Tibial nerve (tissue), 4 donors: ENCODE data around the gene GNG10. TPM values are rescaled to one million over a fixed set of nuclear protein-coding genes. Genes with fewer than 3 reads are reported as not detected.
"Not testable (repeated sequence)": the region's sequence is repeated elsewhere in the genome, so short reads cannot be mapped to it uniquely, and the experiment has no call there.

Experiments
- DNase-seq, 2 donors: peaks; one replicate each; pipeline ENCODE4 v3.0.0-alpha.2; 2019; ENCODE audit warnings: low spot score in 2 of 2
- H3K27ac ChIP-seq, 4 donors: fragments of 200-600 bp; sonication (generic) in 3 of 4; one replicate each; pipeline ENCODE4 v1.5.1; 2017 to 2019; ENCODE audit warnings: mild to moderate bottlenecking in 1 of 4
- H3K27me3 ChIP-seq, 2 donors: fragments of 200-600 bp; sonication (generic) in 1 of 2; one replicate each; pipeline versions ENCODE4 v1.5.1 to v1.6.0; 2017 to 2019
- H3K36me3 ChIP-seq, 3 donors: fragments of 200-600 bp; sonication (generic); one replicate each; pipeline ENCODE4 v1.5.1; 2018 to 2019
- H3K4me1 ChIP-seq, 4 donors: fragments of 200-600 bp; sonication (generic) in 3 of 4; one replicate each; pipeline ENCODE4 v1.5.1; 2017 to 2019
- H3K4me3 ChIP-seq, 4 donors: fragments of 200-600 bp; sonication (generic) in 3 of 4; one replicate each; pipeline ENCODE4 v1.5.1; 2017 to 2019; ENCODE audit warnings: mild to moderate bottlenecking in 1 of 4, moderate library complexity in 1 of 4
- H3K9me3 ChIP-seq, 4 donors: fragments of 200-600 bp; sonication (generic) in 3 of 4; one replicate each; pipeline ENCODE4 v1.5.1; 2017 to 2019
- EP300 ChIP-seq, 2 donors: sonication (generic); formaldehyde crosslinking; IDR thresholded peaks; one replicate each; pipeline ENCODE4 v1.6.1; 2017; ENCODE audit warnings: antibody characterized with exemption in 2 of 2, mild to moderate bottlenecking in 1 of 2
- POLR2A ChIP-seq, 2 donors: fragments of 450-650 bp; IDR thresholded peaks; one replicate each; pipeline ENCODE4 v1.6.1; 2017; ENCODE audit warnings: antibody characterized with exemption in 2 of 2, mild to moderate bottlenecking in 2 of 2, moderate library complexity in 2 of 2
- WGBS, 2 donors: methylation state at CpG; one replicate each; pipeline ENCODE4 v1.1.5; 2018; 5-methylcytosine and 5-hydroxymethylcytosine counted together
- total RNA-seq, 4 donors: library from RNA; depleted of rRNA; stranded (reverse); fragments of >200 nt; gene quantifications; one replicate each; pipeline ENCODE4 v1.1.0, GENCODE V29; 2016
- TF ChIP-seq, protein P1 (sequence below), 5 experiments: fragments of 200-600 bp in 3 of 5; fragments of 450-650 bp in 2 of 5; sonication (generic) in 3 of 5; IDR thresholded peaks; one replicate each; pipeline ENCODE4 v1.5.1; 2016 to 2019; ENCODE audit warnings: antibody characterized with exemption in 5 of 5, mild to moderate bottlenecking in 3 of 5, moderate library complexity in 2 of 5

GNG10 gene
- 10 to 100 TPM; 41.8 to 70.2 (median 51.0) TPM for total RNA-seq

DNA sequence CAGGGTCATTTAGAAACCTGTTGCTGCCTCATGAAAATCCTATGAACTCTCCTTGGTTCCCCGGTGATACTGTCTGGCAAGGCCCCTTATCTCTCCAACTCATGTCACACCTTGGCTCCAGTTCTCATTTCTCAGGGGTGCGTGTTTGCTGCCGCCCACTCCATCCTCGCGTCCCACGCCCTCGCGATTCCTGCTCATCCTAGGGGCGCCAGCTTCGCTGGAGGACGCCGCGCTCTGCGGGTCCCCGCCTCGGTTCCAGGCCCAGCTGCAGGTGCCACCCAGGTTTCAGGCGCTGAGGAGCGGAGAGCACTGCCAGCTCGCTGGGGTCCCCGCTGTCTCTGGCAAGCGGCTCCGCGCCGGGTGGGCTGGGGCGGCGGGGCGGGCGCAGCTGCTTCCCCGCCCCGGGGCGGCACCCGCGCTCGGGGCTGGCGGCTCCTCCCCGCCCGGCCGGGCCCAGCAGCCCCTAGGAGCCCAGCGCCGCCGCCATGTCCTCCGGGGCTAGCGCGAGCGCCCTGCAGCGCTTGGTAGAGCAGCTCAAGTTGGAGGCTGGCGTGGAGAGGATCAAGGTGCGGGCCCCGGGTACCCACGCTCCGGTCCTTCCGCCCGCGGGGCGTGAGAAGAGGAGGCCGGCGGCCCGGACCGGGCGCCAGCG lies at the start of gene GNG10:
Gene GNG10 (plus strand): TSS at position 456 of the 652 bp plus-strand sequence. CDS start 30 bp downstream, at position 486.
- H3K27ac ChIP-seq, result peak within 1 kb of the TSS in 3 of 4 donors; percentile 66 to 86 (median 79)
- no peaks in the 10 kb centered on the region for H3K27me3 ChIP-seq
- no peaks in the 10 kb centered on the region for H3K9me3 ChIP-seq
- peak in 1 of 2 donors; percentile 24 for DNase-seq
- TF ChIP-seq, protein P1, sequence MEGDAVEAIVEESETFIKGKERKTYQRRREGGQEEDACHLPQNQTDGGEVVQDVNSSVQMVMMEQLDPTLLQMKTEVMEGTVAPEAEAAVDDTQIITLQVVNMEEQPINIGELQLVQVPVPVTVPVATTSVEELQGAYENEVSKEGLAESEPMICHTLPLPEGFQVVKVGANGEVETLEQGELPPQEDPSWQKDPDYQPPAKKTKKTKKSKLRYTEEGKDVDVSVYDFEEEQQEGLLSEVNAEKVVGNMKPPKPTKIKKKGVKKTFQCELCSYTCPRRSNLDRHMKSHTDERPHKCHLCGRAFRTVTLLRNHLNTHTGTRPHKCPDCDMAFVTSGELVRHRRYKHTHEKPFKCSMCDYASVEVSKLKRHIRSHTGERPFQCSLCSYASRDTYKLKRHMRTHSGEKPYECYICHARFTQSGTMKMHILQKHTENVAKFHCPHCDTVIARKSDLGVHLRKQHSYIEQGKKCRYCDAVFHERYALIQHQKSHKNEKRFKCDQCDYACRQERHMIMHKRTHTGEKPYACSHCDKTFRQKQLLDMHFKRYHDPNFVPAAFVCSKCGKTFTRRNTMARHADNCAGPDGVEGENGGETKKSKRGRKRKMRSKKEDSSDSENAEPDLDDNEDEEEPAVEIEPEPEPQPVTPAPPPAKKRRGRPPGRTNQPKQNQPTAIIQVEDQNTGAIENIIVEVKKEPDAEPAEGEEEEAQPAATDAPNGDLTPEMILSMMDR (IDR thresholded peaks at IDR 0.05), result no peak
- TF ChIP-seq EP300 (IDR thresholded peaks at IDR 0.05) (peak in 1 of 2 donors; percentile 30), POLR2A (IDR thresholded peaks at IDR 0.05) (peak; percentile 30 to 37)
- no peaks in the 10 kb centered on the region for H3K36me3 ChIP-seq
- peak within 1 kb of the TSS; percentile 71 to 83 (median 74) for H3K4me3 ChIP-seq
- 0 to 1% methylated on average over 17 to 23 of the region's 61 CpGs for WGBS, 2 donors
- H3K4me1 ChIP-seq, result peaks cover 0 to 21% (median 7%) of the 10 kb centered on the region in 4 donors

DNA sequence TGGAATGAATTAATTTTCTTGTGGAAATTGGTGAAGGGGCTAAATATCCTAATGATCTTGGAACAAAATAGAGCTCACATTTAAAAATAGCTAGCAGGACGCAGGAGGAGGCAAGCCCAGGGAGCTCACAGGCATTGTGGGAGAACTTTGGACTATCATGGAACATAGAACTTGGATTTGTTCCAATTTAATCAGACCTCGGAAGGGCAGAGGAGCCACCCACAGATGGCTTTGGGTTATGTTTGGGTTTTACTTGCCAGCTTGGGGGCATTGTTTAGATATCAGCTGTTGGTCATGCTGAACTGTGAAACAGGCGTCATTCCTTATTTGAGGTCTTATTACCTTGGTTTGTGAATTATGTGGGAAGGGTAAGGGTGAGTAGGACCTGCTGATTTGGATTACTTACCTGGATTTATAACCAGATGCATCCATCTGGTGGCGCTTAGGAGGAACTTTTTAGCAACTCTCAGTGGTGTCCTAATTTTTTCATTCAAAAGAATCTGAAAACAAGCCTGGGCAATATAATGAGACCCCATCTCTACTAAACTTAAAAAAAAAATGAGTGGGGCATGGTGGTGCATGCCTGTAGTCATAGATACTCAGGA lies 47.9 kb upstream of the GNG10 start:
- no peaks in the 10 kb centered on the region for H3K4me1 ChIP-seq
- no peak overlapping the region for H3K27ac ChIP-seq
- peaks cover 0 to 17% of the 10 kb centered on the region in 2 donors for H3K27me3 ChIP-seq
- no peak for DNase-seq
- 40 to 43% methylated on average over 4 of the region's 4 CpGs for WGBS, 2 donors
- no peaks in the 10 kb centered on the region for H3K9me3 ChIP-seq
- no peak overlapping the region for H3K4me3 ChIP-seq
- H3K36me3 ChIP-seq, result no peaks in the 10 kb centered on the region
- TF ChIP-seq, protein P1 (IDR thresholded peaks at IDR 0.05), result no peak
- no peak for TF ChIP-seq EP300 (IDR thresholded peaks at IDR 0.05)
- TF ChIP-seq POLR2A (IDR thresholded peaks at IDR 0.05), result no peak

DNA sequence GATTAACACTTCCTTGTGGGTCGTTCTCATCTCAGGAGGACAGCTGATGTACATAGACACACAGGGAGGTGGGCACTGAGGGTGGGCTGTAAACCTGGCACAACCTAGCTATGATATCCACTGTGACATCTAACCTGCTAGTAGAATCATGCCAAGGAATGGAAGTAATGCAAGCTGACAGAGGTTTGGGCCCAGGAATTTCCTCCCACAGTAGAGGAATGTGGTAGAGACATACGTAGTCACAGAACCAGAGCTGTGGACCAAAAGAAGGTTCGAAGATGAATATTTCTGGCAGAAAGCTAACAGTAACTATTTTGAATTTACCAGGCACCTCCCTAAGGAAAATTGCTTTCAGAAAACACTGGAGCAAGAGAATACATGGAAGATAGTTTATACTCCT lies 45.5 kb upstream of the GNG10 start:
- H3K9me3 ChIP-seq, result no peaks in the 10 kb centered on the region
- H3K4me1 ChIP-seq, result no peaks in the 10 kb centered on the region
- no peaks in the 10 kb centered on the region for H3K36me3 ChIP-seq
- no peak for DNase-seq
- TF ChIP-seq EP300 (IDR thresholded peaks at IDR 0.05) (no peak), POLR2A (IDR thresholded peaks at IDR 0.05) (no peak)
- TF ChIP-seq, protein P1 (IDR thresholded peaks at IDR 0.05), result no peak
- no peak overlapping the region for H3K4me3 ChIP-seq
- H3K27me3 ChIP-seq, result peaks cover 0 to 6% of the 10 kb centered on the region in 2 donors
- 47 to 54% methylated on average over 3 of the region's 3 CpGs for WGBS, 2 donors
- no peak overlapping the region for H3K27ac ChIP-seq

DNA sequence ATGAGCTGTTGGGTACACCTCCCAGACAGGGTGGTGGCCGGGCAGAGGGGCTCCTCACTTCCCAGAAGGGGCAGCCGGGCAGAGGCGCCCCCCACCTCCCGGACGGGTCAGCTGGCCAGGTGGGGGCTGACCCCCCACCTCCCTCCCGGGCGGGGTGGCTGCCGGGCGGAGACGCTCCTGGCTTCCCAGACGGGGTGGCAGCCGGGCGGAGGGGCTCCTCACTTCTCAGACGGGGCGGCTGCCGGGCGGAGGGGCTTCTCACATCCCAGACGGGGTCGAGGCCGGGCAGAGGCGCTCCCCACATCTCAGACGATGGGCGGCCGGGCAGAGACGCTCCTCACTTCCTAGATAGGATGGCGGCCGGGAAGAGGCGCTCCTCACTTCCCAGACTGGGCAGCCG lies 44.1 kb upstream of the GNG10 start:
- not testable (repeated sequence) for H3K36me3 ChIP-seq, H3K4me3 ChIP-seq, H3K27ac ChIP-seq, DNase-seq, H3K9me3 ChIP-seq, H3K27me3 ChIP-seq, H3K4me1 ChIP-seq
- 85 to 96% methylated on average over 5 to 19 of the region's 29 CpGs for WGBS, 2 donors

DNA sequence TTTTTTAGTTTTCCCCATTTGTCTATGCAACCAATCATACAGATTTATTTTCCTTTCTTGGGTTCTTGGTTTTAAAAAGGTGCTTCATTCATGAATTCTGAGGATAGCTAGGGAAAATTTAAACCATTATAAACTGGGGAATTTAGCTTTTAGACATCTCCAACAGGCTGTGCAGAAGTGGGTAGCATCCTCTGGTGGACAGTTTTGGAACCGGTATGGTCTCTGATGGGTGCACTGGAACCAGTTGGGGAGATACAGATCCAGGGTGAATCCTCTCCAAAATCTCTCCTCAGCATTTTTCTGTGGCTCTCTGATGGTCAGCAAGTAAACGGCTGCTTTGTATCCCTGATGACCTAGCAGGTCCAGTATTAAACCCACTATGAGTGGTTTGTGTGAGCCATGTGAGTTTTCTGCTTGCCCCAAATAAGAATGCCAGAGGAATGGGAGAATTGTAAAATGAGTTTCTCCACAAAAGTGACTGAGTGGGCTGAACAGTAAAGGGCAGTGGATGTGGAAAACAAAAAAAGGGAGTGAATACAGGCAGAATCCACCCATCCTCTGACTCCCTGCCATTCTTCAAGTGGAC lies 39.4 kb upstream of the GNG10 start:
- TF ChIP-seq POLR2A (IDR thresholded peaks at IDR 0.05) (no peak), EP300 (IDR thresholded peaks at IDR 0.05) (no peak)
- TF ChIP-seq, protein P1 (IDR thresholded peaks at IDR 0.05), result peak; percentile 51 to 89 (median 74)
- Histone ChIP-seq H3K36me3 (no peaks in the 10 kb centered on the region), H3K4me1 (peaks cover 0 to 12% (median 2%) of the 10 kb centered on the region in 4 donors), H3K27me3 (no peaks in the 10 kb centered on the region), H3K4me3 (no peak overlapping the region), H3K27ac (peak overlapping the region in 2 of 4 donors; percentile 32 to 72), H3K9me3 (no peaks in the 10 kb centered on the region)
- peak in 1 of 2 donors; percentile 47 for DNase-seq
- 18 to 32% methylated on average over 2 of the region's 2 CpGs for WGBS, 2 donors
